Measurements from ENCODE around the gene IARS1. TPM values are rescaled to one million over a fixed set of nuclear protein-coding genes. Genes with fewer than 3 reads are reported as not detected.

IARS1 gene
- total and polyA plus RNA-seq, 3 donors from 2014 or later, result 57.2 to 143 (median 112) TPM

GRCh38 chr9:92275541-92275940 lies 18.0 kb downstream of the IARS1 start:
- DNase-seq, result no peak
- WGBS, 2 donors, result 93 to 94% methylated on average over 5 to 6 of the region's 6 CpGs
- Histone ChIP-seq H3K36me3 (ENCODE audit: low read depth, missing control alignments) (no peaks in the 10 kb centered on the region), H3K27ac (no peak overlapping the region), H3K9me3 (no peaks in the 10 kb centered on the region), H3K4me1 (no peaks in the 10 kb centered on the region), H3K4me3 (no peak overlapping the region), H3K27me3 (no peaks in the 10 kb centered on the region)
- intact Hi-C loops (cut with DNase I; ENCODE audit: low total_unique reads), result no loop called here
- no peak for TF ChIP-seq CTCF (IDR thresholded peaks at IDR 0.05)

GRCh38 chr9:92270511-92270910 lies 23.0 kb downstream of the IARS1 start:
- Histone ChIP-seq H3K4me1 (no peaks in the 10 kb centered on the region), H3K4me3 (no peak overlapping the region), H3K9me3 (no peaks in the 10 kb centered on the region), H3K27me3 (no peaks in the 10 kb centered on the region), H3K27ac (no peak overlapping the region), H3K36me3 (ENCODE audit: low read depth, missing control alignments) (no peaks in the 10 kb centered on the region)
- intact Hi-C loops (cut with DNase I; ENCODE audit: low total_unique reads), result no loop called here
- DNase-seq, result no peak
- 68 to 83% methylated on average over 5 of the region's 5 CpGs for WGBS, 2 donors
- TF ChIP-seq POLR2A (IDR thresholded peaks at IDR 0.05) (no peak), CTCF (IDR thresholded peaks at IDR 0.05) (no peak)

- WGBS, 2 donors, result 78 to 81% methylated on average over 4 of the region's 4 CpGs
- H3K36me3 ChIP-seq (ENCODE audit: low read depth, missing control alignments), result no peaks in the 10 kb centered on the region
- no peak for TF ChIP-seq CTCF (IDR thresholded peaks at IDR 0.05)
- no peak for TF ChIP-seq POLR2A (IDR thresholded peaks at IDR 0.05)
These were observed 27.0 kb downstream of the IARS1 start for GRCh38 chr9:92266486-92266885.

GRCh38 chr9:92265154-92265553 lies 28.3 kb downstream of the IARS1 start:
- TF ChIP-seq CTCF (IDR thresholded peaks at IDR 0.05) (no peak), POLR2A (IDR thresholded peaks at IDR 0.05) (no peak)
- 85 to 96% methylated on average over 3 of the region's 3 CpGs for WGBS, 2 donors

More at GRCh38 chr9:92266486-92266885, 27.0 kb downstream of the IARS1 start:
- Histone ChIP-seq H3K27me3 (no peaks in the 10 kb centered on the region), H3K4me1 (no peaks in the 10 kb centered on the region), H3K4me3 (no peak overlapping the region), H3K27ac (no peak overlapping the region), H3K9me3 (no peaks in the 10 kb centered on the region)
- DNase-seq, result no peak
- intact Hi-C loops (cut with DNase I; ENCODE audit: low total_unique reads), result no loop called here

GRCh38 chr9:92263131-92263530 lies 30.4 kb downstream of the IARS1 start:
- no peak overlapping the region for H3K27ac ChIP-seq
- WGBS, 2 donors, result 44 to 47% methylated on average over 1 of the region's 1 CpG
- TF ChIP-seq POLR2A (IDR thresholded peaks at IDR 0.05) (no peak), CTCF (IDR thresholded peaks at IDR 0.05) (no peak)
- peaks cover 4% of the 10 kb centered on the region for H3K36me3 ChIP-seq (ENCODE audit: low read depth, missing control alignments)
- H3K9me3 ChIP-seq, result no peaks in the 10 kb centered on the region
- intact Hi-C loops (cut with DNase I; ENCODE audit: low total_unique reads), result no loop called here
- no peak overlapping the region for H3K4me3 ChIP-seq
- DNase-seq, result no peak
- no peaks in the 10 kb centered on the region for H3K4me1 ChIP-seq
- H3K27me3 ChIP-seq, result no peaks in the 10 kb centered on the region

More at GRCh38 chr9:92265154-92265553, 28.3 kb downstream of the IARS1 start:
- no peak overlapping the region for H3K27ac ChIP-seq
- no peak overlapping the region for H3K4me3 ChIP-seq
- no peak for DNase-seq
- H3K36me3 ChIP-seq (ENCODE audit: low read depth, missing control alignments), result no peaks in the 10 kb centered on the region
- intact Hi-C loops (cut with DNase I; ENCODE audit: low total_unique reads), result no loop called here
- no peaks in the 10 kb centered on the region for H3K27me3 ChIP-seq
- no peaks in the 10 kb centered on the region for H3K9me3 ChIP-seq
- no peaks in the 10 kb centered on the region for H3K4me1 ChIP-seq
